ENCODE data around the gene SLC22A6.

SLC22A6 gene

DNA sequence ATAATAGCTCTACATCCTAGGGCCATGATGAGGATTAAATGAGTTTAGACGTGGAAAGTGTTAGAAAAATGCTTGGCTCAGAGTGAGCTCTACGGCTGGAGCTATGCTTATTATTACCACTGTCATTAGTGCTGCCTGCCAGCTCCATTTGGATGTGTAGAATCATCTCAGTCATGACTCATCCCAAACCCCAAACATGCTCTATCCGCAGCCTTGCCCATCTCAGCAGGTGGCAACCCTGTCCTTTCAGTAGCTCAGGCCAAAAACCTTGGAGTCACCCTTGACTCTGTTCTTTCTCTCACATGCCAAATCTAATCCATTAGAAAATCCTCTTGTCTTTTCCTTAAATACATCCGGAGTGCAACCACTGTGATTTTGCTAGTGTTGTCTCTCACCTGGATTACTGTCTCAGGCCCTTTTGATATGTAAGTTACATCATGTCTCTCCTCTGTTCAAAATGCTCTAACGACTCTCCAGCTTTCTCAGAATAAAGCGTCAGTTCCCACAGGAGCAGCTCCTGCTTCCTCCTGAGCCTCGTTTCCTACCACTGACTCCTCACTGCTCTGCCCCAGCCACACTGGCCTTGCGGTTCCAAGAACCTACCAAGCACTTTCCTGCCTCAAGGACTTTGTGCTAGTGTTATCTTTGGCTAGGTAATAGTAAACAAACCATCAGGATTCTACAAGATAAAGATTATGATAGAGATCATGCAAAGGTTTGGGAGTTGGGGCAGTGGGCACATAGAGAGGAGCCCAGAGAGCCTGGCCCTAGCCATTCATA lies 53.1 kb downstream of the SLC22A6 start:
- no peaks in the 10 kb centered on the region for H3K9me3 Mint-ChIP-seq
- H3K4me3 Mint-ChIP-seq = no peak overlapping the region
- no peaks in the 10 kb centered on the region for H3K36me3 Mint-ChIP-seq
- H3K27ac Mint-ChIP-seq = no peak overlapping the region
- H3K27me3 Mint-ChIP-seq = peaks cover 55 to 62% of the 10 kb centered on the region in 2 donors
- ATAC-seq (replicated peaks) (no peak), DNase-seq (no peak)
- peaks cover 0 to 1% of the 10 kb centered on the region in 2 donors for H3K4me1 Mint-ChIP-seq

DNA sequence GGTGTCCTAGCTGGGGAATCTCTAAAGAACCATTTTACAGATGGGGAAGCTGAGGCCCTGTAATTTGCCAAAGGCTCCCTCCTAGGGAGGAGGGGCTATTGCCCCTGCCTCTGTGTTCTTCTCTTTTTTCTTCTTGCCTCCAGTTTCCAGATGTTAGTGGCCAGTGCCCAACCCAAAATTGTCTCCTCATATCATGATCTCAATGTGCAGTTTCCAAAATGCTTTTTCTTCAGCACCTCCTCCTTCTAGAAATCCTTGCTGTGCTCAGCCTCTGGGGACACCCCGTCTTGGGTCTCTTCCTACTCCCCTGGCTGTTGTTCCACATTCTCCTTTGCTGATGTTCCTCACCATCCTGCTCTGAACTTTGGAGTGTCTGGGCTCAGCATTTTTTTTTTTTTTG lies 54.1 kb downstream of the SLC22A6 start:
- Mint-ChIP-seq H3K4me1 (peaks cover 5 to 12% of the 10 kb centered on the region in 2 donors), H3K36me3 (no peaks in the 10 kb centered on the region), H3K27ac (no peak overlapping the region), H3K27me3 (peaks cover 63 to 72% of the 10 kb centered on the region in 2 donors), H3K4me3 (no peak overlapping the region), H3K9me3 (no peaks in the 10 kb centered on the region)
- DNase-seq = no peak
- no peak for ATAC-seq (replicated peaks)

DNA sequence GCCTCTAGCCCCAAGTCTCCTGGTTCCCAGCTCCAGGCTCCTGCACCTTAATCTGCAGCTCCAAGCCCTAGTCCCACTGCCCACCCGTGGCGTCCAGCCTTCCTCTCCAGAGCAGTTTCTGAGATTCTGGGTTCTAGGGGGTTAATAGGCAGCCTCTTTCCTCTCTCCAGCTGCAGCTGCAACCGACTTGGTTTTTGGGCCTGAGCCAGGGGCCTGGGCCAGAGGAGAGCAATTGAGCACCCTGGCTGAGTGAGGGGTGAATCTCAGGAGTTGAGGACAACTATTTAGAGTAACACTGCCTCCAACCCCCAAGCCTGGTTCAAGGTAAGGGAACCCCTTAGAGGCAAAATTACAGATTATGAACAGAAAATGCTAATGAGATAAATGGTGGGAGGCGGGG lies 54.6 kb downstream of the SLC22A6 start:
- Mint-ChIP-seq H3K27ac (no peak overlapping the region), H3K9me3 (no peaks in the 10 kb centered on the region), H3K27me3 (peaks cover 68 to 77% of the 10 kb centered on the region in 2 donors), H3K4me3 (no peak overlapping the region), H3K4me1 (peaks cover 8 to 17% of the 10 kb centered on the region in 2 donors), H3K36me3 (no peaks in the 10 kb centered on the region)
- DNase-seq (no peak), ATAC-seq (replicated peaks) (no peak)

DNA sequence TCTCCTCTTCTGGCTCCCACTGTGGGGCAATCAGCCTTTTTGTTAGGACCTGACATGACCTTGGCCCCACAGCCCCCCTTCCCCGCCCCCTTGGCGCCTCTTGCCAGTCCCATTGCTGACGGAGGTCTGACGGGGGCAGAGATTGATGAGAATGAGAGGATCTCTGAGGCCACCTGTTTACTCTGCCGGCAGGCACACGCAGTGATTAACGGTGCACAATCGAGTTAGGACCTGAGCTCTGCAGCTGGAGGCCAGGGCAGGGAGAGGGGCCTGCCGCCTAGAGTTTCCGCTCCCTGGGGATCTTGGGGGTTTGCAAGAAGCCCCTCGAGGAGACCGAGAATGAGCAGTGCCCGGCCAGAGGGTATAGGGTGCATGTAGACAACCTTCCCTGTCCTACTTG lies 56.8 kb downstream of the SLC22A6 start:
- H3K27me3 Mint-ChIP-seq = peaks cover 69 to 82% of the 10 kb centered on the region in 2 donors
- H3K36me3 Mint-ChIP-seq = no peaks in the 10 kb centered on the region
- H3K4me1 Mint-ChIP-seq = peaks cover 14 to 29% of the 10 kb centered on the region in 2 donors
- DNase-seq (no peak), ATAC-seq (replicated peaks) (no peak)
- H3K4me3 Mint-ChIP-seq = no peak overlapping the region
- no peak overlapping the region for H3K27ac Mint-ChIP-seq
- H3K9me3 Mint-ChIP-seq = no peaks in the 10 kb centered on the region

DNA sequence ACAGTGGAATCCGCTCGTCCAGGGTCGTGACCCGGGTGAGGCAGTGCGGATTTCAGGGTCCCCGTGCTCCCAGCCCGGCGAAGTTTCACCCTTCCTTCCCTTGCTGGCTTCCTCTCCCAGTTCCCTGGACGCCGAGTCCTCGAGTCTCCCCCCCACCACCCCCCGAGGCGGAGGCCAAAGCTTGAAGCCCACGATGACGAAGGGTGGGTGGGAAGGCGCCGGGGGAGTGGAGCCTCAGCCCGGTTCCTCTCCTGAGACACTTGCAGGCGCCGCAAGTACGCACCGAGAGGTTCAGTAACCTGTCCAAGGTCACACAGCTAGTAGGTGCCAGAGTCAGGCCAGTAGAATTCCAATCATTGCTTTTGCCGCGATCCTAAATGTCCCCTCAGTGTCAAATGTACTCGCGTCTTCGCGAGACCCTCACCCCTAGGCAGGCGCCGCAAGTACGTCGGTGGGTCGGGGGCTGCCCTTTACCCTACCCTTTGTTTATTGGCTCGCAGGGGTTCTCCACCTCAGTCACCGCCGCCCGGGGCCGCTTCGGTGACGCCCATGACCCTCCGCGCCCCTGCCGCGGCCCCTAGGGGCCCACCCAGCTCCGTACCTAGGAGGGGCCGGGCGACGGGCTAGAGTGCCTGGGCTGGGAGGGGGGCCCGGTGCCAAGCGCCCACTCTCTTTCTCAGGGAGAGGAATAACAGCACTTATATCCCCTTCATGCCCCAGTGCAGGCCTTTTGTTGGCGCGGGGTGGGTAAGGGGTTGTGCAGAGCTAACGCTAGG lies 57.9 kb downstream of the SLC22A6 start:
- DNase-seq = no peak
- ATAC-seq (replicated peaks) = no peak
- H3K36me3 Mint-ChIP-seq = no peaks in the 10 kb centered on the region
- no peaks in the 10 kb centered on the region for H3K9me3 Mint-ChIP-seq
- peaks cover 19 to 37% of the 10 kb centered on the region in 2 donors for H3K4me1 Mint-ChIP-seq
- H3K4me3 Mint-ChIP-seq = peak overlapping the region; percentile 56 to 69
- H3K27ac Mint-ChIP-seq = peak overlapping the region; percentile 37
- H3K27me3 Mint-ChIP-seq = peaks cover 75 to 84% of the 10 kb centered on the region in 2 donors

Measured in stimulated activated naive B cell treated with anti-CD40 and anti-IgM and Interleukin-4, amounts not matched to agents 10 μg/mL and 1 μg/mL and 100 μg/mL, for 72 hours (primary cell).